CD4-positive, alpha-beta T cell treated with Interleukin-17A for 1 hour (primary cell): ENCODE measurements around the gene SOX10.
"Not testable (repeated sequence)": the region's sequence is repeated elsewhere in the genome, so short reads cannot be mapped to it uniquely, and the experiment has no call there.

ENCODE experiments used
- DNase-seq: peaks from one replicate; pipeline ENCODE4 v3.0.0-alpha.2; 2020

The SOX10 gene

GRCh38 chr22:37959231-37959825 lies 25.0 kb downstream of the SOX10 start:
- no peak for DNase-seq

GRCh38 chr22:37957232-37957631 lies 27.1 kb downstream of the SOX10 start:
- DNase-seq: no peak

GRCh38 chr22:37955825-37956397 lies 28.4 kb downstream of the SOX10 start:
- not testable (repeated sequence) for DNase-seq

- no peak for DNase-seq
Measured at GRCh38 chr22:37954686-37955085, 29.7 kb downstream of the SOX10 start.

GRCh38 chr22:37953437-37954179 lies 30.7 kb downstream of the SOX10 start, which contains the start of the genes C22orf23 and POLR2F:
C22orf23 (minus strand) TSS chr22:37953601; CDS start chr22:37953149, 452 bp downstream.
POLR2F (plus strand) TSS chr22:37953699; CDS start chr22:37953788, 89 bp downstream.
- peak; percentile 97 for DNase-seq

GRCh38 chr22:37953062-37953436 lies 31.3 kb downstream of the SOX10 start:
- DNase-seq: no peak

- DNase-seq: not testable (repeated sequence)
Measured at GRCh38 chr22:37952629-37953028, 31.7 kb downstream of the SOX10 start.

GRCh38 chr22:37951305-37951704 lies 33.0 kb downstream of the SOX10 start:
- no peak for DNase-seq

- DNase-seq: not testable (repeated sequence)
Measured at GRCh38 chr22:37947142-37947795, 37.1 kb downstream of the SOX10 start.

GRCh38 chr22:37944423-37944822 lies 39.9 kb downstream of the SOX10 start:
- not testable (repeated sequence) for DNase-seq

- no peak for DNase-seq
Measured at GRCh38 chr22:37943825-37944198, 40.5 kb downstream of the SOX10 start.

- no peak for DNase-seq
Measured at GRCh38 chr22:37943136-37943824, 41.1 kb downstream of the SOX10 start.

- no peak for DNase-seq
Measured at GRCh38 chr22:37942133-37942532, 42.2 kb downstream of the SOX10 start.

- no peak for DNase-seq
Measured at GRCh38 chr22:37940698-37941376, 43.5 kb downstream of the SOX10 start.

- DNase-seq: peak; percentile 79
Measured at GRCh38 chr22:37933711-37934376, 50.5 kb downstream of the SOX10 start.

- no peak for DNase-seq
Measured at GRCh38 chr22:37932821-37933578, 51.4 kb downstream of the SOX10 start.

GRCh38 chr22:37932401-37932800 lies 52.0 kb downstream of the SOX10 start:
- no peak for DNase-seq

GRCh38 chr22:37931893-37932389 lies 52.4 kb downstream of the SOX10 start:
- no peak for DNase-seq

- DNase-seq: no peak
Measured at GRCh38 chr22:37930952-37931440, 53.4 kb downstream of the SOX10 start.

GRCh38 chr22:37930270-37930951 lies 53.9 kb downstream of the SOX10 start:
- no peak for DNase-seq
